Fibroblast of lung (primary cell): ENCODE data around the gene TPPP3. TPM values are rescaled to one million over a fixed set of nuclear protein-coding genes. Genes with fewer than 3 reads are reported as not detected.

Experiments
- DNase-seq, 2 donors: peaks; one replicate each; pipeline versions ENCODE4 v3.0.0 to v3.0.0-alpha.2; 2010; ENCODE audit warnings: low read depth in 2 of 2
- H2AFZ ChIP-seq: 2 replicates; pipeline ENCODE4 v1.5.1; 2012; ENCODE audit warnings: low read length, control low read depth, inconsistent platforms
- H3K27ac ChIP-seq: 2 replicates; pipeline ENCODE4 v1.5.1; 2011; ENCODE audit warnings: low read length, control low read depth; ENCODE audit not compliant: insufficient read depth
- H3K27me3 ChIP-seq: 2 replicates; pipeline ENCODE4 v1.5.1; 2011; ENCODE audit warnings: mild to moderate bottlenecking, low read length; ENCODE audit not compliant: control insufficient read depth, insufficient read depth
- H3K36me3 ChIP-seq: 2 replicates; pipeline ENCODE4 v1.5.1; 2011; ENCODE audit warnings: low read length; ENCODE audit not compliant: control insufficient read depth, insufficient read depth
- H3K4me1 ChIP-seq: 2 replicates; pipeline ENCODE4 v1.5.1; 2011; ENCODE audit warnings: low read length; ENCODE audit not compliant: control insufficient read depth, insufficient read depth; ENCODE audit errors: extremely low read depth
- H3K4me2 ChIP-seq: 2 replicates; pipeline ENCODE4 v1.5.1; 2011; ENCODE audit warnings: low read length, control low read depth; ENCODE audit not compliant: insufficient read depth; ENCODE audit errors: extremely low read depth
- H3K4me3 ChIP-seq, 4 experiments: fragments of 200-600 bp in 1 of 4; sonication (generic) in 1 of 4; replicated peaks in 1 of 4; 2 replicates each; pipeline ENCODE4 v1.5.1; 2011 to 2016; ENCODE audit warnings: low read length in 4 of 4, low read depth in 3 of 4, mild to moderate bottlenecking in 3 of 4, control low read depth in 2 of 4, inconsistent platforms in 1 of 4, mixed read lengths in 1 of 4; ENCODE audit not compliant: insufficient read depth in 1 of 4; ENCODE audit errors: control extremely low read depth in 1 of 4
- H3K79me2 ChIP-seq: 2 replicates; pipeline ENCODE4 v1.5.1; 2012; ENCODE audit warnings: mild to moderate bottlenecking, low read length, inconsistent platforms; ENCODE audit not compliant: control insufficient read depth, insufficient read depth
- H3K9ac ChIP-seq: 2 replicates; pipeline ENCODE4 v1.5.1; 2011; ENCODE audit warnings: mild to moderate bottlenecking, low read length, control low read depth; ENCODE audit not compliant: insufficient read depth
- H3K9me3 ChIP-seq: 2 replicates; pipeline ENCODE4 v1.5.1; 2012; ENCODE audit warnings: low read depth, low read length; ENCODE audit not compliant: control insufficient read depth, insufficient read depth
- H4K20me1 ChIP-seq: 2 replicates; pipeline ENCODE4 v1.5.1; 2011; ENCODE audit warnings: low read length; ENCODE audit not compliant: control insufficient read depth, insufficient read depth; ENCODE audit errors: extremely low read depth
- CTCF ChIP-seq, 2 donors: IDR thresholded peaks in 1 of 2; conservative IDR thresholded peaks in 1 of 2; 1 replicate in 1 of 2; 2 replicates in 1 of 2; pipeline ENCODE4 v1.5.1; 2011 to 2012; ENCODE audit warnings: low read length in 2 of 2, control low read depth in 1 of 2, inconsistent platforms in 1 of 2, low read depth in 1 of 2, mild to moderate bottlenecking in 1 of 2
- EZH2 ChIP-seq: IDR thresholded peaks from 2 replicates; pipeline ENCODE4 v1.5.1; 2012; ENCODE audit warnings: low read length, control low read depth, mild to moderate bottlenecking; ENCODE audit errors: missing control alignments
- polyA plus RNA-seq, 2 donors: library from polyadenylated mRNA; depleted of rRNA in 1 of 2; stranded (reverse) in 1 of 2; unstranded in 1 of 2; fragments of >200 nt; gene quantifications; 2 replicates each; pipeline ENCODE4 v1.2.1, GENCODE V29; 2011 to 2012; ENCODE audit warnings: missing spikeins in 1 of 2
- total RNA-seq: library from RNA; depleted of rRNA; stranded (reverse); fragments of >200 nt; gene quantifications from 2 replicates; pipeline ENCODE4 v1.2.1, GENCODE V29; 2014

The TPPP3 gene
- total and polyA plus RNA-seq, 2 donors (not counting 1 experiment from before 2014, with no cell fraction given) = 2.9 to 3.8 TPM

GRCh38 chr16:67390816-67391423 lies 2.4 kb downstream of the TPPP3 start:
- Histone ChIP-seq H4K20me1 (no peaks in the 10 kb centered on the region), H3K36me3 (no peaks in the 10 kb centered on the region), H3K79me2 (no peaks in the 10 kb centered on the region), H3K9ac (no peak overlapping the region), H3K27me3 (peaks cover 15% of the 10 kb centered on the region), H3K27ac (no peak overlapping the region), H3K4me1 (peaks cover 12% of the 10 kb centered on the region), H3K4me2 (no peak overlapping the region), H3K4me3 (no peak overlapping the region), H2AFZ (no peak overlapping the region), H3K9me3 (no peaks in the 10 kb centered on the region)
- TF ChIP-seq CTCF (conservative IDR thresholded peaks at IDR 0.05 in 1 of 2, IDR thresholded peaks at IDR 0.05 in 1 of 2; ENCODE audit: low read depth in 1 of 2, low read length in 2 of 2) = no peak
- no peak for TF ChIP-seq EZH2
- DNase-seq = no peak

DNA sequence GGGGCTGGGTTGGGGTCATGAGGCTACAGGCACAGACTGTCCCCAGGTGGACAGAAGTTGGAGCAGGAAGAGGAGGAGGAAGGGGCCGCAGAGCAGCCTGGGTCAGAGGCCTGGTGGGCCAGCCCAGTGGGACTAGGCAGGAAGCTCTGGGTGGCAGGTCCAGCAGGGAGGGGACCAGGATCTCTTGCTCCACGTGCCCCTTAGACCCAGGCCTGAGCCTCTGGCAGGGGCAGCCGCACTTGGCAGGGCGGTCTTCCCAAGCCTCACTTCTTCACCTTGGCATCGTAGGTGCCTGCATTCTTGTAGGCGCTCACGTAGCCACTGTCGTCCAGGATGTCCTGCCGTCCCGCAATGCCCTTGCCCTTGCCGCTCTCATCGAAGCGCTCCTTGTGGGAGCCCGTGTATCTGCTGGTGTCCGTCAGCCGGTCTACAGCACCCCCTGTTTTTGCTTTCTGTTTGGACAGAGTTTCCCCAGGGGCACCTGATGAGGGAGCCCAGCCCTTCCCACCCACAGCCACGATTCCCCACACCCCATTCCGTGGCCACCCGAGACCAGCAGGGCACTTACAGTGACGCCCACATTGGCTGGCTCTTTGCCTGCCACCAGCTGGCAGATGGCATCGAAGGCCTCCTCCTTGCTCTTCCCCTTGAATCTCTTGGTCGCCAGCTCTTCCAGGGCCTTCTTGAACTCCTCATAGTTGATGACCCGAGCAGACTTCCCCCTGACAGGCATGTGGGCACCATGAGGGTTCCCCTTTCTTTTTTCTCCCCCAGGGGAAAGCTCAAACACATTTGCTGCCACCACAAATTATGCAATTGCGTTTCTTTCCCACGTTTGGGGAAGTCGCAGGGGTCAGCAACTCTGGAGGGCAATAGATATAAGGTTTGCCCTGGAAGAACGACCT lies 3.1 kb downstream of the TPPP3 start:
- no peak overlapping the region for H3K4me2 ChIP-seq
- H3K36me3 ChIP-seq = no peaks in the 10 kb centered on the region
- TF ChIP-seq CTCF (conservative IDR thresholded peaks at IDR 0.05 in 1 of 2, IDR thresholded peaks at IDR 0.05 in 1 of 2; ENCODE audit: low read depth in 1 of 2, low read length in 2 of 2) (no peak), EZH2 (no peak)
- H3K9ac ChIP-seq = no peak overlapping the region
- H4K20me1 ChIP-seq = no peaks in the 10 kb centered on the region
- no peaks in the 10 kb centered on the region for H3K79me2 ChIP-seq
- H3K9me3 ChIP-seq = no peaks in the 10 kb centered on the region
- peaks cover 8% of the 10 kb centered on the region for H3K4me1 ChIP-seq
- no peak overlapping the region for H3K4me3 ChIP-seq
- H2AFZ ChIP-seq = no peak overlapping the region
- peaks cover 22% of the 10 kb centered on the region for H3K27me3 ChIP-seq
- H3K27ac ChIP-seq = no peak overlapping the region
- no peak for DNase-seq

- Histone ChIP-seq H3K4me1 (peaks cover 5% of the 10 kb centered on the region), H3K79me2 (no peaks in the 10 kb centered on the region), H3K27ac (no peak overlapping the region), H4K20me1 (no peaks in the 10 kb centered on the region), H3K9me3 (no peaks in the 10 kb centered on the region), H3K9ac (no peak overlapping the region), H3K4me3 (no peak overlapping the region), H2AFZ (no peak overlapping the region), H3K36me3 (no peaks in the 10 kb centered on the region), H3K27me3 (peaks cover 20% of the 10 kb centered on the region), H3K4me2 (no peak overlapping the region)
- DNase-seq = no peak
- no peak for TF ChIP-seq CTCF (conservative IDR thresholded peaks at IDR 0.05 in 1 of 2, IDR thresholded peaks at IDR 0.05 in 1 of 2; ENCODE audit: low read depth in 1 of 2, low read length in 2 of 2)
- no peak for TF ChIP-seq EZH2
These were observed 4.7 kb downstream of the TPPP3 start for GRCh38 chr16:67388591-67388990.
